IMR-90 (cell line): ENCODE measurements around the gene SH3RF2. TPM values are rescaled to one million over a fixed set of nuclear protein-coding genes. Genes with fewer than 3 reads are reported as not detected.

Experiments
- ATAC-seq: fragments of 200-7000 bp; cut with Tn5 transposase; 2 replicates; pipeline ENCODE4 v1.9.1; 2020; ENCODE audit warnings: low read depth, mild to moderate bottlenecking, moderate library complexity
- BruUV-seq: library from RNA; stranded (reverse); fragments of 400-500 nt; replicated peaks from 2 replicates; lab custom pipeline; 2021; lab: Mats Ljungman, UMichigan
- CTCF ChIA-PET: fragments of 300-600 bp; formaldehyde crosslinking; extraction: SDS; loops from one replicate; lab custom pipeline; 2021; ENCODE audit warnings: antibody characterized with exemption; lab: Yijun Ruan, JAX
- POLR2A ChIA-PET: fragments of 300-600 bp; sonication (Branson Sonifier 250); formaldehyde crosslinking; loops from one replicate; lab custom pipeline; 2022; ENCODE audit warnings: antibody characterized with exemption; ENCODE audit not compliant: unreplicated experiment; lab: Charles Lee
- DNase-seq: peaks from one replicate; pipeline ENCODE4 v3.0.0; 2013
- H2AFZ ChIP-seq: replicated peaks from 2 replicates; pipeline ENCODE3; 2013; ENCODE audit warnings: low read length, mild to moderate bottlenecking; ENCODE audit not compliant: poor library complexity
- H2AK5ac ChIP-seq: 2 replicates; pipeline ENCODE4 v1.6.1; 2013; ENCODE audit warnings: low read depth, low read length, inconsistent platforms
- H2AK9ac ChIP-seq: replicated peaks from 2 replicates; pipeline ENCODE3; 2013; ENCODE audit warnings: mild to moderate bottlenecking, low read depth, low read length, moderate library complexity; ENCODE audit not compliant: poor library complexity
- H2BK120ac ChIP-seq: 2 replicates; pipeline ENCODE4 v1.6.1; 2013; ENCODE audit warnings: low read depth, low read length, inconsistent platforms
- H2BK15ac ChIP-seq: 3 replicates; pipeline ENCODE4 v1.6.1; 2013; ENCODE audit warnings: low read depth, low read length, inconsistent platforms
- H2BK20ac ChIP-seq: 2 replicates; pipeline ENCODE4 v1.6.1; 2013; ENCODE audit warnings: low read depth, mild to moderate bottlenecking, inconsistent platforms, low read length, moderate library complexity
- H2BK5ac ChIP-seq: 2 replicates; pipeline ENCODE4 v1.6.1; 2013; ENCODE audit warnings: mild to moderate bottlenecking, low read depth, low read length, inconsistent platforms; ENCODE audit not compliant: poor library complexity, severe bottlenecking
- H3K14ac ChIP-seq: replicated peaks from 2 replicates; pipeline ENCODE4 v1.6.1; 2013; ENCODE audit warnings: low read depth, low read length, inconsistent platforms
- H3K18ac ChIP-seq: 2 replicates; pipeline ENCODE4 v1.6.1; 2013; ENCODE audit warnings: low read depth, low read length, control low read depth
- H3K23ac ChIP-seq: 2 replicates; pipeline ENCODE4 v1.6.1; 2013; ENCODE audit warnings: low read depth, low read length, inconsistent platforms
- H3K27ac ChIP-seq: 2 replicates; pipeline ENCODE4 v1.5.1; 2013; ENCODE audit warnings: mild to moderate bottlenecking, control low read depth, low read length; ENCODE audit not compliant: insufficient read depth
- H3K27me3 ChIP-seq: 2 replicates; pipeline ENCODE4 v1.6.1; 2013; ENCODE audit warnings: low read length; ENCODE audit not compliant: control insufficient read depth, insufficient read depth
- H3K36me3 ChIP-seq: 2 replicates; pipeline ENCODE4 v1.6.1; 2013; ENCODE audit warnings: low read length, mixed read lengths; ENCODE audit not compliant: control insufficient read depth, insufficient read depth
- H3K4ac ChIP-seq: 2 replicates; pipeline ENCODE4 v1.6.1; 2013; ENCODE audit warnings: low read depth, low read length, inconsistent platforms
- H3K4me1 ChIP-seq: 2 replicates; pipeline ENCODE4 v1.6.1; 2013; ENCODE audit warnings: low read length, mixed read lengths; ENCODE audit not compliant: control insufficient read depth, insufficient read depth
- H3K4me2 ChIP-seq: 2 replicates; pipeline ENCODE4 v1.6.1; 2013; ENCODE audit warnings: low read depth, mild to moderate bottlenecking, control low read depth, low read length, moderate library complexity
- H3K4me3 ChIP-seq: 2 replicates; pipeline ENCODE4 v1.5.1; 2013; ENCODE audit warnings: low read depth, mild to moderate bottlenecking, control low read depth, low read length, moderate library complexity; ENCODE audit not compliant: insufficient read depth
- H3K56ac ChIP-seq: 2 replicates; pipeline ENCODE4 v1.6.1; 2013; ENCODE audit warnings: low read length, inconsistent platforms; ENCODE audit not compliant: insufficient read depth; ENCODE audit errors: extremely low read depth
- H3K79me1 ChIP-seq, 2 experiments: 2 replicates each; pipeline ENCODE4 v1.6.1; 2013; ENCODE audit warnings: low read length in 2 of 2, inconsistent platforms in 1 of 2, low read depth in 1 of 2
- H3K9ac ChIP-seq: 2 replicates; pipeline ENCODE4 v1.6.1; 2013; ENCODE audit warnings: low read depth, low read length, control low read depth
- H3K9me1 ChIP-seq: 2 replicates; pipeline ENCODE4 v1.6.1; 2013; ENCODE audit warnings: low read length, inconsistent platforms; ENCODE audit not compliant: insufficient read depth
- H3K9me3 ChIP-seq: 2 replicates; pipeline ENCODE4 v1.6.1; 2013; ENCODE audit warnings: low read length; ENCODE audit not compliant: control insufficient read depth, insufficient read depth
- H4K20me1 ChIP-seq: 2 replicates; pipeline ENCODE4 v1.6.1; 2013; ENCODE audit warnings: low read length, inconsistent platforms; ENCODE audit not compliant: insufficient read depth
- H4K5ac ChIP-seq: 2 replicates; pipeline ENCODE4 v1.6.1; 2013; ENCODE audit warnings: mild to moderate bottlenecking, low read depth, low read length, control low read depth
- H4K8ac ChIP-seq, 2 experiments: 2 replicates each; pipeline ENCODE4 v1.6.1; 2013; ENCODE audit warnings: low read depth in 2 of 2, low read length in 2 of 2, control low read depth in 1 of 2, inconsistent platforms in 1 of 2
- H4K91ac ChIP-seq: 2 replicates; pipeline ENCODE4 v1.6.1; 2013; ENCODE audit warnings: low read depth, low read length, inconsistent platforms; ENCODE audit not compliant: insufficient read depth
- BHLHE40 ChIP-seq: fragments of 150-350 bp; IDR thresholded peaks from 2 replicates; pipeline ENCODE4 v1.6.1; 2016; ENCODE audit warnings: mild to moderate bottlenecking, low read depth, low read length
- WGBS, 2 experiments: methylation state at CpG; one replicate each; pipeline versions ENCODE4 v1.1.5 to v1.1.7; 2013; ENCODE audit warnings: missing lambda C conversion rate in 2 of 2; ENCODE audit not compliant: insufficient read length in 1 of 2; ENCODE audit errors: extremely low coverage in 2 of 2; 5-methylcytosine and 5-hydroxymethylcytosine counted together
- dilution Hi-C: fragments of 300-500 bp; cut with HindIII; formaldehyde crosslinking; loops from one replicate; pipeline ENCODE4 v1.14.3; 2018; ENCODE audit warnings: low sequenced_read_pairs; ENCODE audit not compliant: unreplicated experiment
- in situ Hi-C: fragments of 300-500 bp; cut with MboI; formaldehyde crosslinking; loops from 3 replicates; pipeline ENCODE4 v1.14.3; 2019; ENCODE audit warnings: low sequenced_read_pairs, inconsistent platforms, mixed read lengths
- intact Hi-C: fragments of 100-400 bp; cut with micrococcal nuclease; formaldehyde crosslinking; loops from 2 replicates; pipeline ENCODE4 v1.10.0; 2022
- polyA plus RNA-seq, 3 experiments: library from polyadenylated mRNA; depleted of rRNA; stranded (reverse); fragments of >200 nt; gene quantifications; 2 replicates each; pipeline ENCODE4 v1.2.3, GENCODE V29; 2012; ENCODE audit warnings: low replicate concordance in 1 of 3
- total RNA-seq: library from RNA; depleted of rRNA; stranded (reverse); fragments of >200 nt; gene quantifications from 2 replicates; pipeline ENCODE4 v1.2.3, GENCODE V29; 2012
- TF ChIP-seq, protein P1 (sequence below): fragments of 150-350 bp; IDR thresholded peaks from 2 replicates; pipeline ENCODE4 v1.6.1; 2017; ENCODE audit warnings: mild to moderate bottlenecking, antibody characterized with exemption, low read length, low read depth

The SH3RF2 gene
- total and polyA plus RNA-seq, 2 of the 4 experiments (the other 2 are of a cell fraction): 1.3 to 1.7 TPM

DNA sequence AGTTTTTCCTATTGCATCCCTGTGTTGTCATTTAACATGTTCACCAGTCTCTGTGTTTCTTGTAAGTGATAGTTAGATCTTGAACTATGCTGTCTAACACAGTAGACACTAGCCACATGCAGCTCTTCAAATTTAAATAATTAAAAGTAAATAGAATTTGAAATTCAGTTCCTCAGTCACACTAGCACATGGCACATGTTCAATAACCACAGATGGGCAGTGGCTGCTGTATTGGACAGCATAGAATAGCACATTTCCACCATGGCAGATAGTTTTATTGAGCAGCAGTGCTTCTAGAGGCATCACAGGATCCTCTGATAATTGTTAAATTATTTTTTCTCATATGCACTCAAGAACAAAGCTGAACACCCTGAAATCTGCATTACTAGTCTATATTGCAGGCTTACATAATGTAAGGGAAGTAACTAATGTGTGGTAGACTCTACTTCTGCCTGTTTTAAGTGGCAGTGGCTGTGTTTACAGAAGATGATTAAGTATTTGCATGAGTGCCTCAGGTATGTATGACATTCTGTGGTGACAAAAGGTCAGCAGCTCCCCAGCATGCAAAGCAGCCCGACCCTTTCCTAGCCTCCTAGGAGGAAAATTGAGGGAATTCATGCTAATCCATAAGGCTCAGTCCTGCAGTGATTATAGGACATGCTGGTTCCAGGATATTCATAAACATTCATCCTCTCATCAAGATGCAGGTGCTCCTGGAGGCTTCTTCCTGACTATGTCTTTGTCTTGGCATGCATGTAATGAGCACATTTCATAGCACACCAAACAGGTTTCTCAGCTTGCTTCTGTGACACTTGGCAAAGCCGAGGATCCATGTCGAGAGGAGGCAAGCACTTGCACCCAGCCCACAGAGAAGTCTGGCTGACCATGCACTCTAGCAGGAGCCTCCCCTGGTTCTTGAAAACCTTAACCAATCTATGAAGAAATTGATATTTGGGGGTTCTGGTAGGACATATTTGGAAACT, 45.5 kb downstream of the SH3RF2 start:
- dilution Hi-C loops (no loop called here), intact Hi-C loops (no loop called here), in situ Hi-C loops (no loop called here)
- no peaks in the 10 kb centered on the region for H3K79me1 ChIP-seq
- no peak overlapping the region for H2BK5ac ChIP-seq
- H3K4me1 ChIP-seq: peaks cover 3% of the 10 kb centered on the region; the same call in 1 of the 2 replicates
- H2AK5ac ChIP-seq: no peak overlapping the region
- H3K4me3 ChIP-seq: no peak overlapping the region
- H3K14ac ChIP-seq: no peak overlapping the region
- no peak overlapping the region for H3K18ac ChIP-seq
- CTCF ChIA-PET: no interaction called here
- BruUV-seq: no TSS peak
- H2AK9ac ChIP-seq: no peak overlapping the region
- H4K20me1 ChIP-seq: no peaks in the 10 kb centered on the region
- no CpG with 5 or more reads among the region's 3 CpGs for WGBS, 2 experiments
- no peak overlapping the region for H3K56ac ChIP-seq
- H3K9ac ChIP-seq: no peak overlapping the region
- no peak overlapping the region for H3K4me2 ChIP-seq
- no peaks in the 10 kb centered on the region for H3K36me3 ChIP-seq
- no peak overlapping the region for H2BK120ac ChIP-seq
- no peak overlapping the region for H3K27ac ChIP-seq
- H3K9me3 ChIP-seq: no peaks in the 10 kb centered on the region
- no peak for DNase-seq
- H4K5ac ChIP-seq: no peak overlapping the region
- no peak overlapping the region for H4K91ac ChIP-seq
- no peak overlapping the region for H4K8ac ChIP-seq
- TF ChIP-seq, protein P1, sequence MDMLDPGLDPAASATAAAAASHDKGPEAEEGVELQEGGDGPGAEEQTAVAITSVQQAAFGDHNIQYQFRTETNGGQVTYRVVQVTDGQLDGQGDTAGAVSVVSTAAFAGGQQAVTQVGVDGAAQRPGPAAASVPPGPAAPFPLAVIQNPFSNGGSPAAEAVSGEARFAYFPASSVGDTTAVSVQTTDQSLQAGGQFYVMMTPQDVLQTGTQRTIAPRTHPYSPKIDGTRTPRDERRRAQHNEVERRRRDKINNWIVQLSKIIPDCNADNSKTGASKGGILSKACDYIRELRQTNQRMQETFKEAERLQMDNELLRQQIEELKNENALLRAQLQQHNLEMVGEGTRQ: no peak
- TF ChIP-seq BHLHE40: no peak
- ATAC-seq: no peak
- no peak overlapping the region for H2BK15ac ChIP-seq
- no peak overlapping the region for H3K4ac ChIP-seq
- no peaks in the 10 kb centered on the region; the same call in 1 of the 2 replicates for H3K27me3 ChIP-seq
- no peak overlapping the region for H3K23ac ChIP-seq
- POLR2A ChIA-PET: no interaction called here
- no peak overlapping the region for H2AFZ ChIP-seq
- 0 out of 2 replicates have a peak, but pooled peaks cover 3% of the 10 kb centered on the region for H3K9me1 ChIP-seq
- H2BK20ac ChIP-seq: no peak overlapping the region
